ENCODE measurements around the gene ST6GALNAC3. TPM values are rescaled to one million over a fixed set of nuclear protein-coding genes. Genes with fewer than 3 reads are reported as not detected.
A peak's percentile ranks its signal among the peaks of the same experiment; 100 is the strongest.

The ST6GALNAC3 gene
- polyA plus RNA-seq, 3 donors: 90.2 to 103 (median 95.1) TPM

- peak; percentile 40 to 57 (median 41) for DNase-seq (ENCODE audit: low read depth in 3 of 3, low spot score in 2 of 3)
Observed at GRCh38 chr1:76668046-76668445, 593.5 kb downstream of the ST6GALNAC3 start.

GRCh38 chr1:76669131-76669530, 594.6 kb downstream of the ST6GALNAC3 start:
- no peak for DNase-seq (ENCODE audit: low read depth in 3 of 3, low spot score in 2 of 3)

- DNase-seq (ENCODE audit: low read depth in 3 of 3, low spot score in 2 of 3): no peak
Observed at GRCh38 chr1:76669624-76670315, 595.2 kb downstream of the ST6GALNAC3 start.

- DNase-seq (ENCODE audit: low read depth in 3 of 3, low spot score in 2 of 3): no peak
Observed at GRCh38 chr1:76674689-76675210, 600.2 kb downstream of the ST6GALNAC3 start.

GRCh38 chr1:76677416-76678405, 603.2 kb downstream of the ST6GALNAC3 start:
- no peak for DNase-seq (ENCODE audit: low read depth in 3 of 3, low spot score in 2 of 3)

GRCh38 chr1:76679534-76680152, 605.1 kb downstream of the ST6GALNAC3 start:
- DNase-seq (ENCODE audit: low read depth in 3 of 3, low spot score in 2 of 3): no peak

- no peak for DNase-seq (ENCODE audit: low read depth in 3 of 3, low spot score in 2 of 3)
Observed at GRCh38 chr1:76680651-76681050, 606.1 kb downstream of the ST6GALNAC3 start.

- DNase-seq (ENCODE audit: low read depth in 3 of 3, low spot score in 2 of 3): no peak
Observed at GRCh38 chr1:76682138-76682537, 607.6 kb downstream of the ST6GALNAC3 start.

Other genes starting within 250 kb of the ST6GALNAC3 start
- gene ASB17, start 142.3 kb upstream of the ST6GALNAC3 start, polyA plus RNA-seq (ENCODE audit: insufficient read length in 3 of 3): not detected